Activated naive CD4-positive, alpha-beta T cell treated with Interleukin-2 at 50 U/mL for 16 hours (primary cell): ENCODE data around the gene ZDHHC8.

ENCODE experiments used
- DNase-seq: peaks from one replicate; pipeline ENCODE4 v3.0.0-alpha.2; 2020

ZDHHC8 gene

GRCh38 chr22:20181194-20181883 is 49.7 kb downstream of the ZDHHC8 start:
- no peak for DNase-seq

- no peak for DNase-seq
Measured at GRCh38 chr22:20181884-20182236, 50.3 kb downstream of the ZDHHC8 start.

- DNase-seq = no peak
Measured at GRCh38 chr22:20182365-20182764, 50.8 kb downstream of the ZDHHC8 start.

- DNase-seq = no peak
Measured at GRCh38 chr22:20183101-20183500, 51.5 kb downstream of the ZDHHC8 start.

GRCh38 chr22:20183823-20184222 is 52.2 kb downstream of the ZDHHC8 start:
- DNase-seq = no peak

GRCh38 chr22:20184501-20185165 is 53.0 kb downstream of the ZDHHC8 start:
- no peak for DNase-seq

- DNase-seq = no peak
Measured at GRCh38 chr22:20185750-20186149, 54.1 kb downstream of the ZDHHC8 start.

GRCh38 chr22:20186183-20186870 is 54.7 kb downstream of the ZDHHC8 start:
- no peak for DNase-seq

GRCh38 chr22:20186871-20187546 is 55.4 kb downstream of the ZDHHC8 start:
- no peak for DNase-seq

- no peak for DNase-seq
Measured at GRCh38 chr22:20187777-20188566, 56.4 kb downstream of the ZDHHC8 start.

GRCh38 chr22:20188567-20188877 is 56.9 kb downstream of the ZDHHC8 start:
- DNase-seq = no peak

- DNase-seq = no peak
Measured at GRCh38 chr22:20191000-20191515, 59.5 kb downstream of the ZDHHC8 start.

- no peak for DNase-seq
Measured at GRCh38 chr22:20191803-20192202, 60.2 kb downstream of the ZDHHC8 start.

- no peak for DNase-seq
Measured at GRCh38 chr22:20192293-20192971, 60.8 kb downstream of the ZDHHC8 start.

- DNase-seq = no peak
Measured at GRCh38 chr22:20192972-20193760, 61.6 kb downstream of the ZDHHC8 start.

GRCh38 chr22:20193761-20194494 is 62.3 kb downstream of the ZDHHC8 start:
- no peak for DNase-seq

GRCh38 chr22:20194681-20195593 is 63.3 kb downstream of the ZDHHC8 start:
- DNase-seq = no peak

GRCh38 chr22:20196094-20196842 is 64.7 kb downstream of the ZDHHC8 start:
- DNase-seq = no peak
